Measurements from ENCODE around the gene ADARB2.

Gene ADARB2

DNA sequence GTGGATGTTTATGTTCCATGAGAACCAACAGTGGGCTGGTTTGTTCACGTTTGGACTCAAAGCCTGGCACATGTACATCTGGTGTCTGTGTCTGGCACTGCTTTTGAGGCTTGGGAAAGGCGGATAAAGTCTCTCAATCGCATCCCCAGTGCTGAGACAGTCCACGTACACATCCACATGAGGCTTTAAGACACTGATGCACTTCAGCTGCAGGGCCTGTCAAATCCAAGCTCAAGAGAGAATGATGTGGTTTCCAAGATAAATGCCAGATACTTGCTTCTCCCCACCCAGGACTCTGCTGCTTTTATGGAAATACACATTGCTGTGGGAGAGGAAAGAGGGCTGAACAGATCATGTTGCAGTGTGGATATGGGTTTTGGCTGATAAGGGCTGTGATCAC lies 178.4 kb downstream of the ADARB2 start:
- H3F3A ChIP-seq (ENCODE audit: control insufficient read depth, insufficient read depth): no peaks in the 10 kb centered on the region
- H3K27ac ChIP-seq (ENCODE audit: low read depth, low read length): no peak overlapping the region
- TF ChIP-seq EZH2phosphoT487 (IDR thresholded peaks at IDR 0.05; ENCODE audit: borderline replicate concordance, low read length) (no peak), CTCF (IDR thresholded peaks at IDR 0.05; ENCODE audit: low read depth, low read length, poor library complexity, severe bottlenecking) (no peak)

DNA sequence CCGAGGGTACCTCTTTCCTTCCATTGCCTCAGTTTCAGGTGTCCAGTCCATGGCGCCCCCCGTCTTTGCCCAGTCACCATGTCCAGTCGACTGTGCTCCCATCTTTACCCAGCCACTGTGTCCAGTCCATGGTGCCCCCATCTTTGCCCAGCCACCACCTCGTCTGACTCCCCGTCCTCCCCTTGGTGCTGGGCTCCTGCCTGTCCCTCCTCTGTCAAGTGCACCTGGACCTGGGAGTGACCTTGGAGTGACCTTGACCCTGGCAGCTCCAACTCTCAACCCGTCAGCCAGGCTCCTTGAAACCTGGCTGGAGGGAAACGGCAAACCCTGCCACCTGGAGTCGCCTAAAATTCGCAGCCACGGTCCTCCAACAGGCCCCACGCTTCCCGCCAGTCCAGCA lies 180.2 kb downstream of the ADARB2 start:
- no peak overlapping the region for H3K4me3 ChIP-seq (ENCODE audit: low read length)
- no peaks in the 10 kb centered on the region for H3K9me3 ChIP-seq (ENCODE audit: control insufficient read depth, insufficient read depth, low read length)
- H3K4me1 ChIP-seq (ENCODE audit: control insufficient read depth, low read length): peaks cover 3% of the 10 kb centered on the region
- no peak overlapping the region for H3K4me2 ChIP-seq (ENCODE audit: low read length)
- H3K36me3 ChIP-seq (ENCODE audit: control insufficient read depth, low read length): no peaks in the 10 kb centered on the region
- no peaks in the 10 kb centered on the region for H4K20me1 ChIP-seq (ENCODE audit: control insufficient read depth, insufficient read depth, low read depth, low read length)
- TF ChIP-seq CTCF (IDR thresholded peaks at IDR 0.05; ENCODE audit: low read depth, low read length, poor library complexity, severe bottlenecking) (no peak), EZH2phosphoT487 (IDR thresholded peaks at IDR 0.05; ENCODE audit: borderline replicate concordance, low read length) (no peak)
- no peak overlapping the region for H3K27ac ChIP-seq (ENCODE audit: low read depth, low read length)
- no peaks in the 10 kb centered on the region for H3F3A ChIP-seq (ENCODE audit: control insufficient read depth, insufficient read depth)
- no peaks in the 10 kb centered on the region for H3K79me2 ChIP-seq (ENCODE audit: control insufficient read depth, low read length)
- H3K27me3 ChIP-seq (ENCODE audit: control insufficient read depth, low read length): peaks cover 5% of the 10 kb centered on the region; the same call in 1 of the 2 replicates
- no peaks in the 10 kb centered on the region for H3K9me2 ChIP-seq (replicated peaks; ENCODE audit: control insufficient read depth, low read length)

More for the DNA sequence above, 178.4 kb downstream of the ADARB2 start:
- Histone ChIP-seq H3K4me1 (ENCODE audit: control insufficient read depth, low read length) (peaks cover 3% of the 10 kb centered on the region), H3K27me3 (ENCODE audit: control insufficient read depth, low read length) (peaks cover 5% of the 10 kb centered on the region; the same call in 1 of the 2 replicates), H3K9me2 (replicated peaks; ENCODE audit: control insufficient read depth, low read length) (no peaks in the 10 kb centered on the region), H3K79me2 (ENCODE audit: control insufficient read depth, low read length) (no peaks in the 10 kb centered on the region), H3K4me3 (ENCODE audit: low read length) (no peak overlapping the region), H3K9me3 (ENCODE audit: control insufficient read depth, insufficient read depth, low read length) (no peaks in the 10 kb centered on the region), H4K20me1 (ENCODE audit: control insufficient read depth, insufficient read depth, low read depth, low read length) (no peaks in the 10 kb centered on the region), H3K36me3 (ENCODE audit: control insufficient read depth, low read length) (no peaks in the 10 kb centered on the region), H3K4me2 (ENCODE audit: low read length) (no peak overlapping the region)

GRCh38 chr10:1556496-1556895 lies 180.8 kb downstream of the ADARB2 start:
- Histone ChIP-seq H3K36me3 (ENCODE audit: control insufficient read depth, low read length) (no peaks in the 10 kb centered on the region), H3K27ac (ENCODE audit: low read depth, low read length) (no peak overlapping the region), H3K9me3 (ENCODE audit: control insufficient read depth, insufficient read depth, low read length) (no peaks in the 10 kb centered on the region), H3K9me2 (replicated peaks; ENCODE audit: control insufficient read depth, low read length) (no peaks in the 10 kb centered on the region), H3K4me3 (ENCODE audit: low read length) (no peak overlapping the region), H3K4me2 (ENCODE audit: low read length) (no peak overlapping the region), H3K27me3 (ENCODE audit: control insufficient read depth, low read length) (peaks cover 5% of the 10 kb centered on the region; the same call in 1 of the 2 replicates), H3K4me1 (ENCODE audit: control insufficient read depth, low read length) (peaks cover 3% of the 10 kb centered on the region), H3K79me2 (ENCODE audit: control insufficient read depth, low read length) (no peaks in the 10 kb centered on the region), H3F3A (ENCODE audit: control insufficient read depth, insufficient read depth) (no peaks in the 10 kb centered on the region), H4K20me1 (ENCODE audit: control insufficient read depth, insufficient read depth, low read depth, low read length) (no peaks in the 10 kb centered on the region)
- TF ChIP-seq CTCF (IDR thresholded peaks at IDR 0.05; ENCODE audit: low read depth, low read length, poor library complexity, severe bottlenecking) (no peak), EZH2phosphoT487 (IDR thresholded peaks at IDR 0.05; ENCODE audit: borderline replicate concordance, low read length) (no peak)

All from DOHH2 (cell line).